Renal cortical epithelial cell (primary cell): ENCODE measurements around the gene NDUFAF5. TPM values are rescaled to one million over a fixed set of nuclear protein-coding genes. Genes with fewer than 3 reads are reported as not detected.

Experiments
- DNase-seq: peaks from one replicate; pipeline ENCODE4 v3.0.0-alpha.2; 2011; ENCODE audit warnings: low read depth
- total RNA-seq: library from RNA; depleted of rRNA; stranded (reverse); fragments of >200 nt; gene quantifications from 2 replicates; pipeline ENCODE4 v1.2.3, GENCODE V29; 2014

Gene NDUFAF5
- total RNA-seq, 1 donor from 2014 or later = 15.6 TPM

DNA sequence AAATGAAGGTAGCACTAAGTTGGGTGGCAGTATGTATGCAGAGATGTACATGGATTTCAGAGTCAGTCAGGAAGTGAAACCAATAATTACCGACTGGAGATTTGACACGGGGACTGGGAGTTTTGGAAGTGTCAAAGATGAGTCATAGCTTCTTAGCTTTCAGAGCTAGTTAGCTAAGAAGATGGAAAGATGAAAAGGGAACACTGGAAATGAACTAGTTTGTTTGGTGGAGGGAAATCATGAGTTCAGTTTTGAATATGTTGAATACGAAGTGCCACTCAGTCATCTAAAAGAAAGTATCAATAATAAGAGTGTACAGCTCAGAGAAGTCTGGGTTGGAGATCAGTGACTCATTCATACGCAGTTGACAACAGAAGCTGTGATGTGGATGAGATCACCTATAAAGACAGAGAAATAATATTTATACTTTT lies 7.6 kb upstream of the NDUFAF5 start:
- DNase-seq = no peak

DNA sequence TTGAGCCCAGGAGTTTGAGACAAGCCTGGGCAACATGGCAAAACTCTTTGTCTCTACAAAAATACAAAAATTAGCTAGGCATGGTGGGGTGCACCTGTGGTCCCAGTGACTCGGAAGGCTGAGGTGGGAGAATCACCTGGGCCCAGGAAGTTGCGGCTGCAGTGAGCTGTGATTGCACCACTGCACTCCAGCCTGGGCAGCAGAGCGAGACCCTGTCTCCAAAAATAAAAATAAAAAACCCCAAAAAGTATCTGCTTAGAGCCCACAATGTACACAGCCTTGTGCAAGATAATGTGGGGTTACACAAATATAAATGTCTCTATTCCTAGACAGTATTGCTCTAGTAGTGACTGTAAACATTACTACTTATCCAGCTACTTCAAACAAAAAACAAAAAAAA lies 6.0 kb upstream of the NDUFAF5 start:
- DNase-seq = no peak

DNA sequence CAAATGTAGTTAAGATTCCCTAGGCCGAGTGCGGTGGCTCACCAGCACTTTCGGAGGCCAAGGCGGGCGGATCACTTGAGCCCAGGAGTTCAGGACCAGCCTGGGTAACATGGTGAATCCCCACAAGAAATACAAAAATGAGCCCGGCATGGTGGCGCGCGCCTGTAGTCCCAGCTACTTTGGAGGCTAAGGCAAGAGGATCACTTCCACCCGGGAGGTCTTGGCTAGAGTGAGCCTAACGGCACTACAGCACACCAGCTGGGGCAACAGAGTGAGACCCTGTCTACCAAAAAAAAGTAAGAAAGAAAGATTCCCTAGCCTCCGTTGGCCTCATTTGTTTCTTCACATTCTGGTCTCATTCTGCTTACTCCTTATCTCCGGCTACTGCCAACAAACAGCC lies 1.3 kb upstream of the NDUFAF5 start:
- no peak for DNase-seq

DNA sequence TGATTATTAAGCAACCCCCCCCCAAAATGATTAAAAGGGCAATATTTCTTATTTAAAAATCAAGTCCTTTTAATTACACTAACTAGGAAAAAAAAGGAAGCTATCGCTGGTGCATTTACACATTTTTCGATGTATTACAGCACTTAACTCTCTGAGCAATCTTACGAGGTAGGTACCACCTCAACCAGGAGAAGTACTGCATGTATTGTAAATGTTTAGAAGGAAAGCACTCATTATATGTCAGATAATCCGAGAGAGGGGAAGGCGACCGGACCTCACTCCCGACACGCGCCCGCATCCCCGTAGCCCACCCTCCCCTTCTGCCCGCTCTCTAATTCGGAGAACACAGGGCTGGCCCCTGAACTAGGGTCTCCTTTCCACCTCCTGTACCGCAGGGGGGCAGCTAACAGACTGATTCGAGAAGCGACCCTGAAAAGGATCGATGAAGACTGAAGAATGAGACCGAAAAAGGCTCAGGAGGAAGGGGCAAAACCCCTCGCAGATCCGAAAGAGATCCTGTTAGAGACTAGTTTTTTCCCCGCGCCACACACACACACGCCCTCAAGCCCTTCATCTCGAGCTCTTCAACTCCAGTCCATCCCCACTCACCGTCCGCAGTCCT lies 446 bp upstream of the NDUFAF5 start:
- DNase-seq = no peak

DNA sequence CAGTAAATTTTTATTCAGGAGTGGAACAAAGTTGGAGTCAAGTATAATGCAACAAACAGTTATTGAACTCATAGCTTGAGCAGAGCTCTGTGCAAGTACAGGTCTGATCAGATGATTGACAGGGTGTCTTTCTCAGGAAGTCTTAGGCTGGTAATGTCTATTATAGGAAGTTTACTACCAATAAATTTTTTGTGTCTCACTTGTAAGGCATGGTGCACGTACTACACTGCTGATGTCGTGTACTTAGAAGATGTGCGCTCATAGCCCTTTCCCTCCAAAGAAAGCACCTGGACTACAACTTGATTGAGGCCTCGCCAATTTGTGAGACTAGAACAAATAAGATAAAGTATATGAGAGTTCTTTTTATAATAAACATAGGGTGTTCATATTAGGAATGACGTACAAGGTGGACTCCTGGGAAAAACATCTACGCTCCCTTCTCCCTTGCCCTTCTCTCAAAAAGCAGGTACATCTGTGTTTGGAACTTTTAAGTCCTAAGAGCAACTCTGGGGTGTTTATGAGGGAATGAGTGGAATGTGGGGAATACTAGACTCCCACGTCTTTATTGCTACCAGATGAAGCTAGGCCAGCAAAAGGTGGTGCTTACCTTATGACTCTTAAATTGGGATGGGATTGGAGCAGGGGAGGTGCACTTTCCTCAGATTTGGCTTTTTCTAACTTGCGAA lies 1.5 kb downstream of the NDUFAF5 start:
- no peak for DNase-seq

DNA sequence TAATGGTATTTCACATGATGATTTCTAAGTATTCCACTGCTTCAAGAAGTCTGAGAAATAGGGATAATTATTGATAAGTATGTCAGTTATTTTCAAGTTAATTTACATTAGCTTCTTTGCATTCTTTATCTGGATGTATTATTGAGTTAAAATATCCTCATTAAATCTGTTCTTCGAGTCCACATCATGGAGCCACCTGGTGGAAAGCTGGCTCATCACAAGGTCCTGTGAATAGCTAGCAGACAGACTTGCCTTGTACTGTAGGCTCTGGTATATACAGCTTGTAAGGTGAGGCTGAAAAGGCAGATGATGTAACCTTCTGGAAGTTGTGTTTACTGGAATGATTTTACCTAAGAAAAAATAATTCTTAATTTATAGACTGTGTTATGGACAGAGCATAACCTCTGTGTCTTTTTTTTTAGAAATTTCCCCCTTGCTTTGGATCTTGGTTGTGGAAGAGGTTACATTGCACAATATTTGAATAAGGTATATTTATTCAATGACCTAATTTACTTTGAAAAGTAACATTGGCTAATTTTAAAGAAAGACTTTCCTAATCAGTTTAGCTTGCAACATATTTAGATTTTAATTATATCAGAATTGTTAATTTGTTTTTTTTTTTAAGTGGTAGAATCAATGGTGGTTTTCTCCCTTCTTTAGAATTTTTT lies 3.5 kb downstream of the NDUFAF5 start:
- peak; percentile 76 for DNase-seq

DNA sequence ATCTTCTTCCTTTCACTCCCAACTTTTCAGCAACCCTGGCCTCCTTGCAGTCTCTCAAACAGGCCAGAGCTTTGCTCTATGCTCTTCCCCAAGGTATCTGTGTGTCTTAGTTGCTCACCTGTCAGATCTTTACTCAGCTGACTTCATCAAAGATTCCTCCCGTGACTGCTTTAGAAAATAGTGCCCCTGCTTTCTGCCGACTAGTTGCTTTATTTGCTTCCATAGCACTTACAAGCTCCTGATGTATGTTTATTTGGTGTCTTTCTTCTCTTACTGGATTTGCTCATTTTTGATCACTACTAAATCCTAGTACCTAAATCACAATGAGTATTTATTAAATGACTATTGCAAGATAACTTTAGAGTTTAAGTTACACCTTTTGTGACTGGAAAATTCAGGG lies 5.9 kb downstream of the NDUFAF5 start:
- no peak for DNase-seq

DNA sequence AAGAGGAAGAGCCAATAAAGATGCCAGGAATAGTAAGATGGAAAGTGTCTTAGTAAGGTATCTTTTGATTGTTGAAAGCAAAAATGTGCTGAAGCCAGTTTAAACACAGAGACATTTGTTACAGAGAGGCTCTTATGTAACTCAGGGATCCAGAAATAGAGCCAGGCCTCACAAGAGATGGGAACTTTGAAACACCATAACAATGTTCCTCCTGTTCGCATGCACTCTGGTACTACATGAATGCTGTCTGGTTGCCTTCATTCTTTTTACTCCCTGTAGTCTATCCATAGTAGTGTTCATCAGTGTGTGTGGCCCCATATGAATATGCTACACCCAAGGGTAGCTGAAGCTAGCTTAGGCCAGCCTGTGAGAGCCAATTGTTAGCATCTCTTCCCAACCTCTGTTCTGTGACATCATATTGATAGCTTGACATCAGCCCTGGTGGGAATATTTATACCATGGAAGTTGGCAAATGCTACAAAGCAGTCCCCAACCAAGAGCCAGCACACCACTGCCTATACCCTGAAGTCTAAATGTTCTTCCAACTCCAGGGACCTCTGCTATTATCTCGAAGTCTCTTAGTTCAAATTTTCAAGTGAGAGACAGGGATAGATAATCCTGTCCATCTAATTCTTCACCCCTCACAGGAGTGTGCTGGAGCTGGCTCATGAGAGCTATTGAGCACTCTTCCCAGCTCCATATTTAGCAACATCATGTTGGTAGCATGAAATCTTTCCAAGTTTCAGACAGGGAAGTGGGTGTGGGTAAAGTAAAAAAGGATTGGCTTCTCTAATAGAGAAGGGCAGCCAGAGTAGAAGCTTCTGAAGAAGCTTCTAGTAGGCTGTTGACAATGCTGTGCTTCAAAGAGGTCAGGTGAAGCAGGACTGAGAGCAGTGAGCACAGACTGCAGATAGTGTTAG lies 7.0 kb downstream of the NDUFAF5 start:
- DNase-seq = no peak

DNA sequence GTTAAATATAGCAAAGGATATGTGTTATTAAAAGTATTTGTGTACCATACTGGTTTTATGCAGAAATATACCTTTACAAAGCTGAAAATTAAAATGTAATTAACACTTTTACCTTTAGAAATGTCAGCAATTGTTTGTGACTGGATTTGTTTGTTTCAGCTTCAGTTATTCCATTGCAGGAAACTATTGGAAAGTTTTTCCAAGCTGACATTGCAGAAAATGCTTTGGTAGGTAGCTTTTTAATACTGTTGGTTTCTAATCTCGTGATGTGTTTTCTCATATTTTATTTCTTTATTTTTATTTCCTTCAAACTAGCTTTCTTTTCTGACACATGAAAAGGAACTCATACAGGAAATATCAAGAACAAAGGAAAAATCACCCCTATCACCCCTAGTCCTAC lies 8.2 kb downstream of the NDUFAF5 start:
- no peak for DNase-seq

DNA sequence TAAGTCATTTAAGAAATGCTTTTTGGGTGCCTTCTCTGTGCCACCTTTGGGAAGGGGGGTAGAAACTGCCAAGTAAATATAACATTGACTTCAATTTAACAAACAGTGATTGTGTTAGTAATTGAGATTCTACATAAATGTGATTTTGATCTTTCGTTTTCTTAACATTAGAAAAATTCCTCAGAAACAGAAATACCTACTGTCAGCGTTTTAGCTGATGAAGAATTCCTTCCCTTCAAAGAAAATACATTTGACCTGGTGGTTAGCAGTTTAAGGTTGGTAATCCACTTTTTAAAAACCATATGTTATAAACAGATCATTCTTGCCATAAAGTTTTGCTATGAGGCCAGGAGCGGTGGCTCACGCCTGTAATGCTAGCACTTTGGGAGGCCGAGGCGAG lies 9.8 kb downstream of the NDUFAF5 start:
- no peak for DNase-seq

DNA sequence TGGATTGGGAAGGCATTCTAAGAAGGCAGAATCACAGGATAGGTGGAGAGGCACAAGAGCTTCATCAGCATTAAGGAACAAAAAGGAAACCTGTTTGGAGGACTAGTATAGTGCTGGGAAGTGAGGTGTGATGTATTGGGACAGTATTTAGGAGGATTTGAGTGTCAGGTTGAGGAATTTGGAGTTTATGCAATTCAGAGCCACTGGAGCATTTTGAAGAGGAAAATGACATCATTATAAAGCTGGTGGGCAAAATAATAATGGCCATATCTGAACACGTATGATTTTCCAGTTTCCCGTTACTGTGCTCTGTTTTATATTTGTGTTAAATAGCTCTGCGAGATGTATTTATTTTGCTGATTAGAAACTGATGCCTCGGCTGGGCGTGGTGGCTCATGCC lies 14.2 kb downstream of the NDUFAF5 start:
- DNase-seq = no peak

DNA sequence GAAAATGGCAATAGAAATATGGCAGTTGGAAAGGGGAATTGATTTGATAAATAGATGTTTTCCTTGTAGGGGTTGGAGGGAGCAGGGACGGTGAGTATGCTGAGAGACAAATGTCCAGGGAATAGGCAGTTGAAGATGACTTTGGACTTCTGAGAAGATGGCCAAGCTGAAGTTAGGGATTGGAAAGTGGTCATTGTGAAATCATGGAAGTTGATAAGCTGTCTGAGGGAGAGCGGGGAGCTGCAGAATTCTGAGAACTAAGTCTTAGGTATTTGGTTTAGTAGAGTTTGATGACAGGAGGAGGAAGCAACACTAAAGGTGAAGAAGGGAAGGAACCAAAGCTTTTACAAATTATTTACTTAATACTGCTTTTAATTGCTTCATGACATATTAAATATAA lies 15.1 kb downstream of the NDUFAF5 start:
- DNase-seq = no peak

DNA sequence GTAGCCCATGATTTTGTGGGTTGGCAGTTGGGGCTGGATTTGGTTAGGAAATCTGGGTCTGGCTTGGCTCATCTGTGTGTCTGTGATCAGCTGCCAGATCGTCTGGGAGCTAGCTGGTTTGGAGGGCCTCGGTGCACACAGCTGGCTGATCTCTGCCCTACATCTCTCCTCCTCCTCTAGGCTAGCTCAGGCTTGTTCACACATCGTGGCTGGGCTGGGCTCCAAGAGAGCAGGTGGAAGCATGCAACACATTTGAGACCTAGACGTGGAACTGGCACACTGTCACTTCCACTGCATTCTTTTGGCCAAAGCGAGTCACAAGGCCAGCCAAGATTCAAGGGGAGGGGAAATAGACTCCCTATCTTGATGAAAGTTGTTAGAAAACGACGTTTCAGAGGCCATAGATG lies 15.9 kb downstream of the NDUFAF5 start:
- DNase-seq = peak; percentile 81

DNA sequence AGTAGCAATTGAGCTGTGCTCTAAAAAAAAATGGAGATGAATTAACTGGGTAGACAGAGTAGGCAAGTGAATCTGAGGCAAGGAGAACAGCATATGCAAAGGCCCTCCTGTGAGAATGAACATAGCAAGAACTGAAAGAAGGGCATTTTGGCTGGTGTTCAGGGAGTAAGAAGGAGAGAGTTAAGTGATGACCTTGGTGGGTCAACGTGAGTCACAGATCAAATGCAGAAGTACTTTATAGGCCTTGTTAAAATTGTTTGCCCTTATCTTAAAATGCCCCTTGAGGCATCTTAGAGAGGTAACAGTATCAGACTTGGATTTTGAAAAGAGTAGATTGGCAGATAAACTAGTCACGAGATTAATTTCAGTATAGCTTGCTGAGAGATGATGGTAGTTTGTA lies 24.5 kb downstream of the NDUFAF5 start:
- no peak for DNase-seq

DNA sequence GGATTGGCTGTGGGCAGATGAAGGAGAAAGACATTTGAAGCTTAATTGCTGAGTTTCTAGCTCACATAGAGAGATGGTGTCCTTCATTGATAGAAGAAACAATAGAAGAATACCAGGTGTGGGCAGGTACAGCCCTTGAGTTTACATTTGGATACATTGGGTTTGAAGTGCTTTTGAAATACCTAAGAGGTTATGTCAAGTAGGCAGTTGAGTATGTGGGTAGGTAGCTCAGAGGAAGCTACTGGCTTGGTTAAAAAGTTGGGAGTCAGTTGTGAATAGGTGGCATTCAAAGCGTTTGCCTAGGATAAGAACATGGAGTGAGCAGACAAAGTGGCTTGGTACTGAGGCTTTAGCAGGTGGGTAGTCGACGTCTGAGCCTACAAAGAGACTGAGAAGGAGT lies 25.0 kb downstream of the NDUFAF5 start:
- no peak for DNase-seq

DNA sequence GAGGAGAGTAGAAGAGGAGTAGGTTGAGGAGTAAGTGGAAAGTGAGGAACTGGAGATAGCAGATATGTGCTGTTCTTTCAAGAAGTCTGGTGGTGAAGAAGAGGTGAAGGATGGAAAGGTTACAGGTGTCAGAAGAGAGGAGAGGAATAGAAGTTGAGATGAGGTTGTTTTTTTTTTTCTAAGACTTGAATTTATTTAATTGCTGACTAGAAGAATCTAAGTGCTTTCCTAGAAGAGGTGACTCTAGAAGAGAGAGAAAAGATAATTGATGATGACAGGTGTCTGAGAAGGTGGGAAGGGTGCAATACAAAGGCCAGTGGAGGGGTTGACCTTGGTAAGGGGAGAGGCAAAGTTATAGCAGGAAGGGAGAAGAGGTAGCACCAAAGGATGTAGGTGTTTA lies 25.6 kb downstream of the NDUFAF5 start:
- no peak for DNase-seq

DNA sequence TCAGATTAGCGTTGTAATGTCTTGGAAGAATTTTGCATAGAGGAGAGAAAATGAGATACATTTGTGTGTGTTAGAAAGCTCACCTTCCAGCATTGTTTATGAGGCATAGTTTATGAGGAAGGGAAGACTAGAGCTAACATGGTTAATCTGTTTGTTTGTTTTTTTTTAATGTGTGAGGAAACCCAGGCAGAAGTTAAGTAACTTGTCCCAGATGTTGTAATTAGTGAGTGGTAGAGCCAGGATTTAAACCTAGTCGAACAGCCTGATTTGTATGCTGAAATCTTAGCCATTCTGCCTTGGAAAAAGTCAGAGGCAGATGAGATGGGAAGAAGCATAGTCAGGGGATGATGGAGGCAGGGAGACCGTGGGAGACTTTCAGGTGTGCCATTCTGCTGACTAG lies 29.1 kb downstream of the NDUFAF5 start:
- no peak for DNase-seq

DNA sequence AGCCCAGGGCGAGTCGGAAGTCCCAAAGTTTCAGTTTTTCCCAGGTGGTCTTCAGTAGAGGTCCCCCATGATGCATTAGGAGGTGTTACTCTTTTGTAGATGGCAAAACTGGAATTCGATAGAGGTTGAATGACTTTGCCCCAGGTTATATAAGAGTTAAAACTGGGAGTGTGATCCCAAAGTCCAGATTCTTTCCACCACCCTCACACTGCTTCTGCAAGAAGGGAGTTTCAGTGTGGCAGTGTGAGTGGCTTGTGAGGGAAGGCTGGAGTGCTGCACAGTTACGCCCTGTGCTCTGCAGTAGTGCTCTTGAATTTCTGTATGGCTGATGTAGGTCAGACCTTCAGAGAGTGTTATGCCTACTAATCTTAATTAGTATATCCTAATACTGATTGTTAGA lies 29.8 kb downstream of the NDUFAF5 start:
- no peak for DNase-seq

DNA sequence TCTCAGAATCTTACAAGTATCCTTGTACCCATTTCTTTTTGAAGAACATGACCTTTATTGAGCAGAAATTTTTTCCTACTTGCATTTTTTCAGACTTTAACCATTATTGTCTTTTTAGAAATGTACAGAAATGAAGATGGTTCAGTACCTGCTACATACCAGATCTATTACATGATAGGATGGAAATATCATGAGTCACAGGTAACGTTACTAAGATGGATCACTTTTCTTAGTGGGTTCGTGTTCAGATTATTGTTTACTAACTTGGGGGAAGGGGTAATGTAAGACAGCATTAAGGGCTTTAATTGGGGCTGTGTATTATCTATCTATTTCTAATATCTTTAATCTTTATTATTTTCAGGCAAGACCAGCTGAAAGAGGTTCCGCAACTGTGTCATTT lies 31.9 kb downstream of the NDUFAF5 start:
- no peak for DNase-seq

DNA sequence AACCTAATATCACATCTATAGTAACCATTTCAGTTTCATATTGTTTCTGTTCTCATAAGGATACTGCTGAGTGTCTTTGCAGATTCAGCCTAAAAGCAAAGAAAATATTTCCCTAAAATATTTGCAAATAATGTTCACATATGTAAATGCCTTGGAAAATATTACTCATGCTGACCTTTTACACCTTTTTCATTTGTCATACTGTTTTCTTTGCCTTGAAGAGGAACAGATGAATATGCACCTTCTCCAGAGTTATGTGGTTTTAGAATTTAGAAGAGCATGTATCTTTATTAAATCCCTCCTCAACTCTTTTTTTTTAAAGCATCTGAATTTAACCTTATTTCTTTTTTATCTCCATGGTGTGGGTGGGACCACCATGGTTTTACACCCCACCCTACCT lies 32.5 kb downstream of the NDUFAF5 start:
- DNase-seq = no peak

DNA sequence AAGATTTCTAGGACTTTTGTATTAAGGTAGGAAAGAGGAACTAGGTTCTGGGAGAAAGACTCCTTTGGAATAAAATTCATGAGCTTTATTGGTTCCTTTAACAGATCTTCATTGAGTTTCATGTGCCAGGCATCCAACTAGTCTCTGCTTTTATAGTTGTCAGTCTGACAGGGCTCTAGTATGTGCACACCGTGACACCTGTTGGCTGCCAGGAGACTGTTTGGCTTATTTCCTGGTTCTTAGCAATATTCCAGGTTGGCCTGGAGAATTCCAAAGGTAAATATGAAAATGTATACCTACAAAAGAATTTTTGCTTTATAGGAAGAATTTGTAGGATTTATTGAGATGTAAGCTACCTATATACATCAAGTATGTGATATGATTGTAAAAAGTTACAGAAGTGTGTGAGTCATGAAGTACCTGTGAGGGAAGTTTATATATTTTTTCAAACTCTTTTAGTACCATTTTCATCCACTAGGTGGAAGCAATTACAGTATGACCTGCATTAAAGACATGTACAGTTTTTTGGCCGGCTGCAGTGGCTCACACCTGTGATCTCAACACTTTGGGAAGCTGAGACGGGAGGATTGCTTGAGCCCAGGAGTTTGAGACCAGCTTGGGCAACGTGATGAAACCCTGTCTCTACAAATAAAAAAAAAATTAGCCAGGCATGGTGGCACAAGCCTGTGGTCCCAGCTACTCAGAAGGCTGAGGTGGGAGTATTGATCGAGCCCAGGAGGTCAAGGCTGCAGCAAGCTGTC lies 35.2 kb downstream of the NDUFAF5 start:
- peak; percentile 81 for DNase-seq

DNA sequence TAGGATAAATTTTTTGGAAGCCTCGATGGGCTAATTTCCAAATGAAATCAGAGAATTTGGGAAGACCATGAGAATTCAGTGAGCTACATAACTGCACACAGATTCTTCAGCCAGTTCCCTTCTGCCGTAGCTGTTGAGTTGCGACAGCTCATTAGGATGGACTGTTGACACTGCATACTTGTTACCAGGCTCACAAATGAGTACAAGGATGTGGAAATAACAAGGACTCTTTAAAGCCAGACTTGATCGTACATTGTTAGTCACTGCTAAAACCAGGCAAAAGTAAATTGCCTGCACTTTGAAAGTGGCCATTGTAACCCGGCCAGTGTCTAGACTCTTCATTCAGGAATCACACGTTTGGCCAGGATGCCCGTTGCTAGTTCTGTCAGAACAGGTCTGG lies 37.0 kb downstream of the NDUFAF5 start:
- peak; percentile 33 for DNase-seq
